Left kidney (tissue), 8 donors: ENCODE measurements around the gene DEFB112. TPM values are rescaled to one million over a fixed set of nuclear protein-coding genes. Genes with fewer than 3 reads are reported as not detected.

Experiments
- DNase-seq: peaks from one replicate; pipeline ENCODE4 v3.0.0-alpha.2; 2013
- long read RNA-seq, 8 donors: transcript quantifications; one replicate each; lab custom pipeline, GENCODE V29; 2026
- polyA plus RNA-seq: library from polyadenylated mRNA; unstranded; fragments of 120-200 nt; gene quantifications from one replicate; pipeline ENCODE4 v1.2.1, GENCODE V29; 2013; ENCODE audit not compliant: insufficient read length

The DEFB112 gene, protein sequence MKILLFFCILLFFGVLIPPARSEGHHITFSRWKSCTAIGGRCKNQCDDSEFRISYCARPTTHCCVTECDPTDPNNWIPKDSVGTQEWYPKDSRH
- polyA plus RNA-seq: not detected
- long read RNA-seq, donor 1: 0 reads
- long read RNA-seq, donor 2: 0 reads
- long read RNA-seq, donor 3: 0 reads
- long read RNA-seq, donor 4: 0 reads
- long read RNA-seq, donor 5: 0 reads
- long read RNA-seq, donor 6: 0 reads
- long read RNA-seq, donor 7: 0 reads
- long read RNA-seq, donor 8: 0 reads

- DNase-seq: no peak
These were observed at the start of gene DEFB112 for GRCh38 chr6:50049829-50050228. TSS of gene DEFB112 (minus strand) at chr6:50049929. CDS start at chr6:50049869, 60 bp downstream.

GRCh38 chr6:50098641-50098993 is 48.9 kb upstream of the DEFB112 start:
- DNase-seq: no peak

DNA sequence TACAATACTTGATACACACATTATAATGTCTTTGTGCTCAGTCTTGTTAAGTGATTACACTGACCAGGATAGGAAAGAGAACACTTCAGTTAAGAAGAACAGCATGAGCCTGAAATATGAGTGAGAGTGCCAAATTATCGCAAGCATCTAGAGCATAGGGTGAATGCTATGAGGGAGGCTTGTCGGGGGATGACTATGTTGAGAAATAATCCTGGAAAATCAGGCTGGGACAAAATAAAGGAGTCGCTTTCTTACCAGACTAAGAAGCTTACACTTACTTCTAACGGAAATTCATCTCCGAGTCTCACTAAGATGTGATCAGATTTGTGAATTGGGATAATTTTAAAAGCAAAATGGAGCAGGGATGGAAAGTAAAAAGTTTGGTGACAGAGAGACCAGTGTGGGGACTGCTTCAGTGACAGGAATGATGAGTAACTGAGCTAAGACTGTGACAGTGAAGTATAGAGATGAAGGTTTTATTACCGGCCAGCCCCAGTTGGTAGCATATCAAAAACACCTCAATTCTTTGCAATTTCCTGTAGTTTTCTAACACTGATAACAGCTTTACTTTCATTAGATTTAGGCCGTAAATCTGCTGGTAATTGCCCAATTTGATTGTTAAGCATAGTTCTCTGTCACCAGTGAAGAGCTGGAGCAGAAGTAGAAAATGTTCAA is 48.4 kb upstream of the DEFB112 start:
- no peak for DNase-seq

GRCh38 chr6:50096296-50096695 is 46.6 kb upstream of the DEFB112 start:
- no peak for DNase-seq

DNA sequence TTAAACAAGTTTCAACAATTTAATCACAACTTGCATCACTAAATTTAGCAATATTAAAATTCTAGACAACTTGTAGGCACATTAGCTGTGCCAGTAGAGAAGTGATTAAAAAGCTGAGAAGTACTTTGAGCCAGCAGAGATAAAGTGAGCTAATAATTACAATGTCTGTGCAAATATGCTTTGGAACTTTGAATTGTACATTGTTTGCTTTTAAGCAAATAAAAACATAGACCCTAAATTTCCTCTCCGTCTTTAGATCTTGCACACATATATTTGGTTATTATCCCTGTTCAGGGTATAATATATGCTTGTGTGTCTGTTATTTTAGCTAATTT is 44.2 kb upstream of the DEFB112 start:
- no peak for DNase-seq

DNA sequence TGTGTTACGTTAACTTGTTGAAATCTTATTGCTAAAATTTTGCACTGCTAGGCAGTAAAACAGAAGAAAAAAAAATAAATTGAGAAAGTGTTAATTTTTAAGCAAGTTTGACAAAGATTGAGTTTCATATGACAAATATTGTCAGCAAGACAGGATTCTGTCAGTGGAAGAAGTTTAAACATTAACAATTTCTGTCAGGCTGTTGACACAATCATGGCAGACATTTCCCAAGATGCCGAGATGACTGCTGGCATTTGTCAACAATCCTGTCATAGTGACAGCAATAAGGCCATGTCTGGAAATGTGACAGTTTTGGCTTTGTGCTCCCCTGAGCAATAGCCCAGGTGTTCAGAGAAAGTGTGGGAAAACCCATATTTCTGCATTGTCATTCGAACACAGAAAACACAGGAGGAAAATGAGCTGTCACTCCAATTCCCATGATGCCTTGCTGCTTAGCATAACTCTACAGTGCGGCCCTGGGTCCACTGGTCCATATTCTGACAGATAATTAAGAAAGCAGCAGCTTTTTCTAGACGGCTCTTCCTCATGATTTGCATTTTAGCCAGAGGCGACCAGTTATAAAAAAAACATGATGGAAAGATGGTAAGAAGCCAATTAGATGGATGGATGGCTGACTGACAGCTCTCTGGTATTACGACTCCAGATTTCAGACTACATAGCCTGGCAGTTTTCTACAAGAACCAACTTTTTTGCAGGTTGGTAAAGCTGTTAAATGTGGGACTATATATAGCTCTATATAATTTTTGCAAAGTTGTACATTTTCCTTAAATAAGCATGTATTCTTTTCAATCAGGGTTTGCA is 43.6 kb upstream of the DEFB112 start:
- no peak for DNase-seq

DNA sequence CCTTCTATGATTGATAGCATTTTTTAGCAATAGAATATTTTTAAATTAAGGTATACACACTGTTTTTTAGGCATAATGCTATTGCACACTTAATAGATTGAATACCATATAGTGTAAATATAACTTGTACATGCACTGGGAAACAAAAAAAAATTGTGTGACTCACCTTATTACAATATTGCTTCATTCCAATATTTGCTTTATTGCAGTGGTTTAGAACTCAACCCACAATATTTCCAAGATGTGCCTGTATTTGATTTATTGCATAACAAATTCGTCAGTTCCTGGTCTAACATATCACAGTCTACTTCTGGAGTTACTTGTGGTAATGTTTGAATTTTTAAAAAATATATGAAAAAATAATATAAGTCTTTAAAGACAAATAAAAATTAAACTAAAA is 41.9 kb upstream of the DEFB112 start:
- DNase-seq: no peak

- DNase-seq: no peak
These were observed 40.2 kb upstream of the DEFB112 start for GRCh38 chr6:50089911-50090310.

DNA sequence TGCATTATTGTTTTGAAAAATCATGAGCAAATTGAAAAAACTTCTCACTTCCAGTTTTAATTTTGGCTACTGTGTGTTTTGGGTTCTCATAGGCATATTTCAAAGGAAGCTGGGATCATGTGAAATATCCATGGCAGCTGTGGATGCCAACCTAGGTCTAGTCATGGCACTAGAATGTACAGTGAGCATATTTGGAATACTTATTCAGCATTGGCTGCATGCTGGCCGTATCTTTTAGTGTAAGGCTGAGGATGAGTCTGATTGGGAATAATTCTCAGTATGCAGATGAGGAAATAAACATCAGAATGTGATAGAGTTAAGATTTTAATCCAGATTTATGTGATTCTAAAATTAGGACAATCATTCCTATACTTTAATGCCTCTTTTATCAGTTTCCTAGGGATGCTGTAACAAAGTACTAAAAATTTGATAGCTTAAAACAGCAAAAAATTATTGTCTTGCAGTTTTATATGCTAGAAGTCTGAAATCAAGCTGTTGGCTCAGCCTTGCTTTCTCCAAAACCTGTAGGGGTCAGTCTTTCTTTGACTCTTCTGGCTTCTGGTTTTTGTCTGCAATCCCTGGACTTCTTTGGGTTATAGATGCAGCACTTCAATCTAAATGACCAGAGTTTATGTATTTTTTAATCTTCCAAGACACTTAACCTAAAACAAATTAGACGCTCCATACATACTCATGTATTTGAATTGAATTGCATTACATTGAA is 37.7 kb upstream of the DEFB112 start:
- DNase-seq: no peak

DNA sequence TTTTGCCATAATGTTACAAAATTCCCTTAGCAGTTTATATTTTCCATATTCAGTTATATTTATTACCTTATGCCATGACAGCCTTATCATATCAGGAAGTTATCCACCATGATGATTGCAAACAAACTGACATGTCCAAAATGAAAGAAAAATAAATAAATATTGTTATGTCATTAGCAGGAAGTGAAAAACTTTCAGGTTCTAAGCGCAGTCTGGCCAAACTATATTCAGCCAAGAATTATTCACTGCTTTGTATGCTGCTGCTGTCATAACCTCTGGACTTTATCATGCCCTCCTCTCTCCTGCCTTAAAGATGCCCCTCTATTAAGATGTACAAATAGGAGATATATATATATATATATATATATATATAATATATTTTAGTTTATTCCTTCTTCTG is 27.7 kb upstream of the DEFB112 start:
- no peak for DNase-seq

DNA sequence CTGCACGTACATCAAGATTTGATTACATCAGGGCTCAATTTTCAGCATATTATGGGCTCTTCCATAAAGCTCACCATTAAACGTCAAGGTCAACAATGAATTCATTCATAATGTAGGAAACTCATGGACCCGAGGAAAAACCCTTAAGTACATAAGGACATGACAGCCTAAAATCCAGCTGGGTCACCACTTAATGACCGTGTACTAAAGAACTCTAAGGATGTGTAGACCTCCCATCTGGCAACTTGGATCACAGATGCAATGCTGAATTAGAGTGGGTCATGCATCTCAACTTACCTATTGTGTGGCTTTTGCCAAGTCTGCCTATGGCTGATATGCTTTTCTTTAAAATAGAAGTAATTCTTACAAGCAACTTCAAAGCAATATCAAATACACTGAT is 26.7 kb upstream of the DEFB112 start:
- DNase-seq: no peak

GRCh38 chr6:50071921-50072320 is 22.2 kb upstream of the DEFB112 start:
- DNase-seq: no peak

- DNase-seq: no peak
These were observed 20.4 kb upstream of the DEFB112 start for GRCh38 chr6:50070101-50070500.

- no peak for DNase-seq
These were observed 12.3 kb upstream of the DEFB112 start for GRCh38 chr6:50062051-50062450.

GRCh38 chr6:50056242-50056641 is 6.5 kb upstream of the DEFB112 start:
- DNase-seq: no peak

DNA sequence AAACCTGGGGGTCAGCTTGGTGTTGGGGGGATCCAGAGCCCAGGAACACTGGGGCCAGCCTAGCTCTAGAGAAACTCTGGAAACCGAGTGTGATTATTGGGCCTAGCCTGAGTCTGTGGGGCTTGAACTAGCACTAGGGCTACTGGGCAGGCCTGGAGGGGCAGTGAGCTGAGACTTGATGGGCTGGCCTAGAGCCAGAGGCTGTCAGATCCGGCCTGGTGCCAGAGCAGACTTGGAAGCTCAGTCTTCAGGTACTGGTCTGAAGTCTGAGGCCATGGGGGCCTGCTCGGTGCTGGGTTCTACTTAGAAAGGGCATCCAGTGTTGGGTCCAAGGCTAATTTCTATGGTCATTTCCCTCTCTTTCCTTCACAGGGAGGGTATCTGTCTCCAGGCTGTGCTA is 2.7 kb downstream of the DEFB112 start:
- no peak for DNase-seq

DNA sequence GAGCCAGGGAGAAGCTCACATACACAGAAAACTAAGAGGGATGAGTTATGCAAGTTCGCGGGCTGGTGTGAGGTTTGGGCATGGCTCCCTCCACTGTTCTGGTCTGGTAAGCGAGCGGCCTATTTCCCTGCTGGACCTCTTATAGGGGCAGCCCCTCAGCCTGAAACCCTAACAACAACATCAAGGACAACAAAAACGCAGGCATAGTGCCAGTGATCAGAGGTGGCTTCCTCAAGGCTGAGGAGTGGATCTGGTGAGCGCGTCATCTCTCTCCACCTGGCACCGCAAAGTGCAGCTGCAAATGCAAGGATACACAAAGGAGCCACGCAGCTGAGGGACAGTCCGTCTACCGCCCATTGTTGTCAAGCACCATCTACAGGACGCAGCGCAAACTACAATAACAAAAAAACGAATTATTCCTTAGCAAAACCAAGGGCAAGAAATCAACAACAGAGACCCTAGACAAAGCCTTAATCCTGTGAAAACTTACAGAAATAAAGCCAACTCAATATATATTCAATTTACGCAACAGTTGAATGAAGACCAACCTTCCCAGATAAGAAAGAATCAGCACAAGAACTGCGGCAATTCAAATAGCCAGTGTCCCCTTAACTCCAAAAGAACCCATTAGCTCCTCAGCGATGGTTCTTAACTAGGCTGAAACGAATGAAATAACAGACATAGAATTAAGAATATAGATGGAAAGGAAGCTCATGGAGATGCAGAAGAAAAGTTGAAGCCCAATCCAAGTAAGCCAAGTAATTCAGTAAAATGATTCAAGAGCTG is 18.8 kb downstream of the DEFB112 start:
- DNase-seq: no peak

GRCh38 chr6:50030350-50030749 is 19.4 kb downstream of the DEFB112 start:
- no peak for DNase-seq

DNA sequence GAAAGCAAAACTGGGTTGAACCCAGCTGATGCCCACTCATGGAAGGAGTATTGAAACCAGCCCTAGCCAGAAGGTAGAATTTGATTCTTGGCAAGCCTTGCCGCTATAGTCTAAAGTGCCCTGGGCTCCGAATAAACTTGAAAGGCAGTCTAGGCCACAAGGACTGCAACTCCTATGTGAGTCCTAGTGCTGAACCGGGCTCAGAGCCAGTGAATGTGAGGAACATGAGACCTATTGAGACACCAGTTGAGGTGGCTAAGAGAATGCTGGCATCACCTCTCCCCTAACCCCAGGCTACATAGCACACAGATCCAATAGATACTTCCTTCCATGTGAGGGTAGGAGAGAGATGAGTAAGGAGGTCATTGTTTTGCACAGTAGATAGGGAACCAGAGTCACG is 24.5 kb downstream of the DEFB112 start:
- DNase-seq: no peak

DNA sequence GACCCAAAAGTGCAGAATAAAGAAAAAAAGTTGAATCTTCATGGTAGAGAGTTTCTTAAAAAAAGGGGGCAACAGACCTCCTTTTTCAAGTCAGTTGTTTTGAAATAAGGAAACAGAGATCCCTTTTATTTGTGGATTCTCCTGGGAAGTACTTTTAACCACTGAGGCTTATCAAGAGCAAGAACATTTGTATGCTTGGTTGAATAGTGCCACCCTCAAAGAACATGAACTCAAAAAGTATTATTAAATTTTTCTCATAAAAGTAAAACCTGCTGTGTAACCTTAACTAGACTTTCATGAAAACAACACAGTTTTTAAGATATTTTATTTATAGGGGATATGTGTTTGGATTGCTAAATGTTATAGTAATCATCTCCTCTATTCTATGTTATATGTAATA is 27.8 kb downstream of the DEFB112 start, which contains the start of gene DEFB110:
Gene DEFB110, minus strand, starts transcription at position 101 of the 400 bp plus-strand sequence. Its CDS starts 59 bp downstream, at position 42.
- DNase-seq: no peak

GRCh38 chr6:50007819-50008218 is 41.9 kb downstream of the DEFB112 start:
- no peak for DNase-seq

- DNase-seq: no peak
These were observed 46.6 kb downstream of the DEFB112 start for GRCh38 chr6:50003139-50003538.
